GM12878 (cell line): ENCODE results near the gene CCDC6. TPM values are rescaled to one million over a fixed set of nuclear protein-coding genes. Genes with fewer than 3 reads are reported as not detected.

ENCODE experiments used
- ATAC-seq: fragments of 200-7000 bp; cut with Tn5 transposase; 3 replicates; pipeline ENCODE4 v1.9.1; 2020; ENCODE audit warnings: mild to moderate bottlenecking, moderate library complexity
- BruUV-seq: library from RNA; stranded (reverse); fragments of 400-500 nt; replicated peaks from 2 replicates; lab custom pipeline; 2021; lab: Mats Ljungman, UMichigan
- CTCF ChIA-PET: fragments of 300-600 bp; sonication (Branson Sonifier 250); formaldehyde crosslinking; extraction: SDS; loops from one replicate; lab custom pipeline; 2021; ENCODE audit warnings: inconsistent platforms; lab: Yijun Ruan, JAX
- POLR2A ChIA-PET: fragments of 350-600 bp; formaldehyde crosslinking; extraction: SDS; loops from one replicate; lab custom pipeline; 2021; ENCODE audit warnings: inconsistent platforms; lab: Charles Lee
- RAD21 ChIA-PET: fragments of 300-600 bp; sonication (Branson Sonifier 250); formaldehyde crosslinking; loops from one replicate; lab custom pipeline; 2023; ENCODE audit warnings: antibody characterized with exemption; ENCODE audit not compliant: unreplicated experiment; lab: Charles Lee
- SMC1A ChIA-PET: fragments of 300-600 bp; sonication (Branson Sonifier 250); formaldehyde crosslinking; loops from one replicate; lab custom pipeline; 2023; ENCODE audit not compliant: unreplicated experiment, uncharacterized antibody; lab: Charles Lee
- DNase-seq: peaks from one replicate; pipeline ENCODE4 v3.0.0-alpha.2; 2011; ENCODE audit warnings: low read depth, low spot score
- FAIRE-seq: peaks from 3 replicates; lab custom pipeline; 2011; peaks lifted over from hg19 to GRCh38; lab: Jason Lieb, UNC
- H2AFZ ChIP-seq: 2 replicates; pipeline ENCODE4 v1.6.0; 2011; ENCODE audit warnings: low read depth, low read length, control low read depth; ENCODE audit not compliant: control insufficient read depth
- H3K27ac ChIP-seq: 2 replicates; pipeline ENCODE4 v1.5.1; 2011; ENCODE audit warnings: control low read depth; ENCODE audit not compliant: control insufficient read depth, insufficient read depth
- H3K27me3 ChIP-seq, 2 experiments: replicated peaks in 1 of 2; 2 replicates each; pipeline versions ENCODE4 v1.6.0 to v1.6.1; 2011; ENCODE audit warnings: low read length in 1 of 2; ENCODE audit not compliant: control insufficient read depth in 2 of 2, insufficient read depth in 2 of 2
- H3K36me3 ChIP-seq, 2 experiments: 2 replicates each; pipeline ENCODE4 v1.5.1; 2011; ENCODE audit warnings: low read length in 1 of 2; ENCODE audit not compliant: control insufficient read depth in 2 of 2, insufficient read depth in 2 of 2
- H3K4me1 ChIP-seq: 2 replicates; pipeline ENCODE4 v1.6.1; 2011; ENCODE audit warnings: mild to moderate bottlenecking, low read length, moderate library complexity, mixed read lengths; ENCODE audit not compliant: control insufficient read depth, insufficient read depth
- H3K4me2 ChIP-seq: 2 replicates; pipeline ENCODE4 v1.6.0; 2011; ENCODE audit warnings: control low read depth; ENCODE audit not compliant: control insufficient read depth, insufficient read depth
- H3K4me3 ChIP-seq: fragments of 200-600 bp; sonication (generic); 2 replicates; pipeline ENCODE4 v1.5.1; 2016
- H3K79me2 ChIP-seq: 2 replicates; pipeline ENCODE4 v1.6.0; 2011; ENCODE audit warnings: low read length; ENCODE audit not compliant: control insufficient read depth, insufficient read depth
- H3K9ac ChIP-seq: 2 replicates; pipeline ENCODE4 v1.8.0; 2011; ENCODE audit warnings: low read length, control low read depth, mixed read lengths; ENCODE audit not compliant: control insufficient read depth, insufficient read depth
- H3K9me3 ChIP-seq: replicated peaks from 3 replicates; pipeline ENCODE4 v1.5.1; 2011; ENCODE audit warnings: mild to moderate bottlenecking, low read length; ENCODE audit not compliant: control insufficient read depth, insufficient read depth
- H4K20me1 ChIP-seq: 2 replicates; pipeline ENCODE4 v1.6.0; 2011; ENCODE audit not compliant: control insufficient read depth, insufficient read depth
- ASH2L ChIP-seq: fragments of 300-600, 200-600 bp; sonication (generic); IDR thresholded peaks from 2 replicates; pipeline ENCODE4 v1.6.1; 2017; ENCODE audit warnings: low read depth, mild to moderate bottlenecking, borderline replicate concordance
- BRCA1 ChIP-seq: IDR thresholded peaks from 2 replicates; pipeline ENCODE4 v1.6.1; 2011; ENCODE audit warnings: low read depth, low read length, improper control_type of control experiment
- CREM ChIP-seq: IDR thresholded peaks from 2 replicates; pipeline ENCODE4 v1.6.1; 2014; ENCODE audit warnings: antibody characterized with exemption, low read depth
- EP300 ChIP-seq, 2 experiments: fragments of 150-350 bp in 1 of 2; IDR thresholded peaks; 2 replicates each; pipeline ENCODE4 v1.6.1; 2011 to 2012; ENCODE audit warnings: low read depth in 2 of 2, low read length in 2 of 2, borderline replicate concordance in 1 of 2, improper control_type of control experiment in 1 of 2, inconsistent platforms in 1 of 2; ENCODE audit not compliant: control insufficient read depth in 1 of 2
- HDAC6 ChIP-seq: fragments of 200-600 bp; sonication (generic); IDR thresholded peaks from one replicate; pipeline ENCODE4 v1.8.0; 2017; ENCODE audit warnings: antibody characterized with exemption; ENCODE audit not compliant: unreplicated experiment
- LARP7 ChIP-seq: fragments of 450-650 bp; IDR thresholded peaks from 2 replicates; pipeline ENCODE4 v1.6.1; 2017; ENCODE audit warnings: mild to moderate bottlenecking
- SMAD1 ChIP-seq: fragments of 450-650 bp; IDR thresholded peaks from 2 replicates; pipeline ENCODE4 v1.6.1; 2018; ENCODE audit warnings: mild to moderate bottlenecking, low read depth; ENCODE audit not compliant: partially characterized antibody
- SRF ChIP-seq, 2 experiments: IDR thresholded peaks; 2 replicates each; pipeline ENCODE4 v1.6.1; 2011; ENCODE audit warnings: low read depth in 2 of 2, low read length in 2 of 2, mild to moderate bottlenecking in 1 of 2, moderate library complexity in 1 of 2
- SUZ12 ChIP-seq: fragments of 200-600 bp; sonication (generic); IDR thresholded peaks from one replicate; pipeline ENCODE4 v1.6.1; 2018; ENCODE audit warnings: antibody characterized with exemption, mild to moderate bottlenecking; ENCODE audit not compliant: unreplicated experiment
- TARDBP ChIP-seq: IDR thresholded peaks from 2 replicates; pipeline ENCODE4 v1.6.1; 2016; ENCODE audit warnings: borderline replicate concordance
- ZNF217 ChIP-seq: fragments of 450-650 bp; IDR thresholded peaks from 2 replicates; pipeline ENCODE4 v1.6.1; 2017; ENCODE audit warnings: antibody characterized with exemption, mild to moderate bottlenecking
- WGBS: methylation state at CpG from one replicate; pipeline ENCODE4 v1.1.6; 2016; ENCODE audit warnings: low lambda C conversion rate; ENCODE audit not compliant: insufficient replicate concordance, insufficient coverage; ENCODE audit errors: missing lambda C conversion rate; 5-methylcytosine and 5-hydroxymethylcytosine counted together
- in situ Hi-C: fragments of 300-500 bp; cut with MboI; formaldehyde crosslinking; loops from 9 replicates; pipeline ENCODE4 v1.14.3; 2018; ENCODE audit warnings: mixed read lengths
- intact Hi-C: fragments of 100-400 bp; cut with micrococcal nuclease; formaldehyde crosslinking; loops from one replicate; pipeline ENCODE4 v1.14.2; 2022; ENCODE audit not compliant: unreplicated experiment
- polyA plus RNA-seq, 11 experiments: library from polyadenylated mRNA; depleted of rRNA in 4 of 11; unstranded in 6 of 11; stranded (reverse) in 5 of 11; fragments of >200 nt; fragmentation: Nextera tagmentation in 4 of 11; fragmentation: Illumina TruSeq in 1 of 11; extraction: Ambion mirVana in 4 of 11; extraction: Trizol in 1 of 11; gene quantifications; 1 replicate in 1 of 11; 2 replicates in 10 of 11; pipeline versions ENCODE4 v1.2.1 to v1.2.3, GENCODE V29; 2011 to 2016; ENCODE audit warnings: inconsistent platforms in 2 of 11, missing spikeins in 2 of 11, low read depth in 1 of 11
- total RNA-seq, 4 experiments: library from RNA; depleted of rRNA in 3 of 4; stranded (reverse); fragments of >200 nt in 3 of 4; fragmentation: Illumina TruSeq in 1 of 4; extraction: Trizol in 1 of 4; gene quantifications; 2 replicates each; pipeline versions ENCODE4 v1.2.1 to v1.2.3, GENCODE V29; 2013 to 2021

The CCDC6 gene
- total and polyA plus RNA-seq, 10 of the 15 experiments (the other 5 are each of a cell fraction or from before 2014, with no cell fraction given) = 11.8 to 46.2 (median 26.7) TPM

DNA sequence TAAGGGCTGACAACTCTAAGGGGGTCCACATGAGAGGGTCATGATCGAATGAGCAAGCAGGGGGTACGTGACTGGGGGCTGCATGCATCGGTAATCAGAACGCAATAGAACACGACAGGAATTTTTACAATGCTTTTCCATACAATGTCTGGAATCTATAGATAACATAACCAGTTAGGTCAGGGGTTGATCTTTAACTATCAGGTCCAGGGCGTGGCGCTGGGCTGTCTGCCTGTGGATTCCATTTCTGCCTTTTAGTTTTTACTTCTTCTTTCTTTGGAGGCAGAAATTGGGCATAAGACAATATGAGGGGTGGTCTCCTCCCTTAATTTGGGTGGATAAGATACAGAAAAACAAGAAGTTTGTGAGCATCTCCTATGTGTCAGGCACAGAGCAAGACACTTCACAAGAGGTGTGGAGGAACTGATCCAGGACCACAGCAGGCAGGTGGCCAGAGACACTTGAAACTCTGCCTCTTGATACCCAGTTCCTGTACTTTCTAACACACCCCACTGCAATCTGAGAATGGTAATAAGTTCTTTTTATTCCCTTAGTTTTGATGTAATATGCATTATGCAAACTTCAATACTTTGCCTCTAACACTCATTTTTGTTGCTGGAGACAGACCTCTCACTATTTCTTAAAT is 135.1 kb downstream of the CCDC6 start (continued):
- TF ChIP-seq EP300 (IDR thresholded peaks at IDR 0.05; ENCODE audit: borderline replicate concordance in 1 of 2, control insufficient read depth in 1 of 2, low read depth in 2 of 2, low read length in 2 of 2) = no peak

DNA sequence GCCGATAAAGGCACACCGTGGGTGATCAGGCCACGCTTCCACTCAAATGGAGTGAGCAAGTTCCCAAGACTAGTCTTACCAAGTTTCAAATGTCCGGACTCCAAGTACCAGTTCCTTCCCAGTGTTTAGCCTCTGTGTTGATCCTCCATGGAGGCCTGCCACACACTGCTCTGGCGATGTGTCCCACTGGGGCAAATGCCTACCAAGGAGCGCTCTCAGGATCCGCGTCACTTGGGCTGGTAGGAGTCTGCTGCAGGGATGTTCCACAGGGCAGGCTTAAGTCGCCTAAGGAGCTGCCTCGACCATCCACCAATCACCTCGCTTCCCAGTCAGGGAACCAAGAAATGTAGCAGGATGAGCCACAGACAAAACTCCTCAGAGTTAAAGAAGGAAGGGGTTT is 135.7 kb downstream of the CCDC6 start:
- no peaks in the 10 kb centered on the region for H3K36me3 ChIP-seq
- ATAC-seq = no peak
- TF ChIP-seq SMAD1 (no peak), HDAC6 (no peak), SRF (IDR thresholded peaks at IDR 0.05; ENCODE audit: low read depth in 2 of 2, low read length in 2 of 2) (no peak), LARP7 (no peak), EP300 (IDR thresholded peaks at IDR 0.05; ENCODE audit: borderline replicate concordance in 1 of 2, control insufficient read depth in 1 of 2, low read depth in 2 of 2, low read length in 2 of 2) (no peak), TARDBP (no peak), ASH2L (no peak), BRCA1 (no peak), SUZ12 (no peak), ZNF217 (no peak), CREM (no peak)
- TF ChIP-seq, all 136 proteins: peak for 0
- CTCF ChIA-PET = no interaction called here
- in situ Hi-C loops (no loop called here), intact Hi-C loops (no loop called here)
- no peak overlapping the region for H3K27ac ChIP-seq
- 57% methylated on average over 11 of the region's 11 CpGs for WGBS
- SMC1A ChIA-PET = no interaction called here
- no peaks in the 10 kb centered on the region for H3K9me3 ChIP-seq
- BruUV-seq = no TSS peak
- DNase-seq (no peak), FAIRE-seq (no peak)
- H3K9ac ChIP-seq = no peak overlapping the region
- H3K27me3 ChIP-seq = no peaks in the 10 kb centered on the region
- no peak overlapping the region for H3K4me2 ChIP-seq
- no peaks in the 10 kb centered on the region for H3K4me1 ChIP-seq
- no peaks in the 10 kb centered on the region for H3K79me2 ChIP-seq
- POLR2A ChIA-PET = no interaction called here
- no peak overlapping the region for H2AFZ ChIP-seq
- H3K4me3 ChIP-seq = no peak overlapping the region
- RAD21 ChIA-PET = no interaction called here
- no peaks in the 10 kb centered on the region for H4K20me1 ChIP-seq
